ENCODE data around the gene NR2F1. TPM values are rescaled to one million over a fixed set of nuclear protein-coding genes. Genes with fewer than 3 reads are reported as not detected.

Gene NR2F1
- total RNA-seq, 1 donor from 2014 or later: 1.9 TPM

DNA sequence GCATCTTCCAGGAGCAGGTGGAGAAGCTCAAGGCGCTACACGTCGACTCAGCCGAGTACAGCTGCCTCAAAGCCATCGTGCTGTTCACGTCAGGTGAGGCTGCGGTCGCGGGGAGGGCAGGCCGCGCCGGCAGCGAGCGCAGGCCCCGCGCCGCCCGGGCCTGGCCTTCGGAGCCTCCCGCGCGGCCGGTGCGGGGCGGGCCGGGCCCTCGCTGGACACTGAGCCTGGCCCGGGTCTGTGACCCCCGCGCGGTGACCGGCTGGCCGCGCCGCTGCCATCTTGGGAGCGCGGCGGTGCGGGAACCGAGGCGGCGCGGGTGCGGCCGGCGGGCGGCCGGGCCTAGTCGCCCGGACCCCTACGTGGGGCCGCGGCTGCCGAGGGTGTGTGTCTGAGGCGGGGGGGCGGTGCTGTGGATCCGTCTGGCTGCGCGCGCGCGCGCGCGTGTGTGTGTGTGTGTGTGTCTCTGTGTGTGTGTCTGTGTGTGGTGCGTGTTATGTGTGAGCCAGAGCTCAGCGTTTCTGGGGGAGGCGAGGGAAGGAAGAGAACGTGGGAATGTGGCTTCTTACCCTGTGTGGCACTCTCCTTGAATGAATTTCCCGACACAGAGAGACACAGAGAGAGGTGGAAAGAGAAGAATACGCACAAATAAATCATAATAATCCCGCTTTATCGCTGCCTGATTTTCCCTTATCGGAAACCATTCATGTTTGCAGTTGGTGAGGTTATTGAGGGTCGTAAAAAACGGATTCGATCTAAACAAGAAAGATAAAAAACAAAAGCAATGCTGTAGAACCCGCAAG, 5.5 kb downstream of the NR2F1 start:
- no peak for DNase-seq
- intact Hi-C loops (cut with micrococcal nuclease): no loop called here

DNA sequence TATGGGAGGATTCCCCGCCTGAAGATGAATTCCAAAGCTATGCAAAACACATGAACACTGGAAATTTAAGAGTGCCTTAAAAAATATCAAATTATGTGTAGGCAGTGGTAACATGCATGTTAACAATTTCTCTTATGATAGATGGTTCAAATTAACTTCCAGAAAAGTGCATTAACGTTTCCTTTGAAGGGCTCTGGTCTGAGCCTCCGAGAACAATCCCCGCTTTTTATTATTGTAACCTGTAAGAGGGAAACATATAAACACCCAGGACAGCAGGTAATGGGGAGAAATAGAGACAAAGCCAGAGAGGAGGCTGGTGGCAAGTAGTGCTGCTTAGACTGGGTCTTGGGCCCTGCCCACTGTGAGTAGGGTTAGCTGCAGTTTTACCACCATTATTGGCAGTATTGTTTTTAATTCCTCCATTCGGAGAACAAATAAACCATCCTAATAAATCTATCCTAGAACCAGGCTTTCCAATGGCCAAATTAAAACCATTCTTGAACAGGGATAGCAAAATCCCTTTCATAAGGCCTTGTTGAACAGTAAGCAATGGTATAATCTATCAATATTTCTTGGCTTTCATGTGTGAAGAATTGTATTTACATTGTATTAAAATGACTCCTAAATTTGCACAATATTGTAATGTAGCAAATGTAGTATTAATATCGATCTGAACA, 6.3 kb downstream of the NR2F1 start:
- no peak for ATAC-seq
- intact Hi-C loops (cut with micrococcal nuclease): no loop called here
- DNase-seq: no peak

More for the DNA sequence above, 5.5 kb downstream of the NR2F1 start:
- no peak for ATAC-seq

DNA sequence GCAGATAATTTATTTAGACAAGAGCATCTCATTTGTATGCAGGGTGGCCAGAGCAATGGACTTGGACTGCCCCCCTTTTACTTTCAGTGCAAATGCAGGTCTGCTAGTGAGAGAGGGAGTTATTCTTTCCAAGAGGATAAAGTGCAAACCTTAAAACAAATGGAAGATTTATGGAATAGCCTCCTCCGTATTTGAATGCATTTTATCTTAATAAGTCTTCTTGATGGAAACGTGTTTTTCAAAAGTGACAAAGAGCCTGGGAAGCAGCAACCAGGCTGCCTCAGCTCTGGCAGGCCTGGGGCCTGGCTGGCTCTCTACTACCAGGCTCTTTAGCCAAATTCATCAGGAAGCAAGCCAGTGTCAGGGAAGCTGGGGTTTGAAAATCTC, 6.8 kb downstream of the NR2F1 start:
- intact Hi-C loops (cut with micrococcal nuclease): no loop called here
- DNase-seq: no peak
- no peak for ATAC-seq

DNA sequence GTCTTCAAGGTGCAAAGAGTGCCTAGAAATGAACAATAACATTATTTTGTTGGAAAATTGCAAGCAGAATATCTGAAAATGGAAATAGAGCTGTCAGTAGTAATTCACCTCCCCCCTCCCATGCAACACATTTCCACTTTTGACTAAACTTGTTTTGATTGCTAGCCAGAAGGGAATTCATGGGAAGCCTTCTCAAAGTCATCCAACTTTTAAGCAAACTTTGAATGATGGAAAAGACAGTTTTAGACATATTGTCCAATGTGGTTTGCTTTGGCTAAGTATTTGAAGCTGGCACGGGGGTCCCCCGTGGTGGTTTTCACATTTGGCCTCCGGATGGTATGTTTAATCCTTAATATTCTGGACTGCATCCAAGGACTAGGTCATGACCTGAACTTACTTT, 7.5 kb downstream of the NR2F1 start:
- intact Hi-C loops (cut with micrococcal nuclease): no loop called here
- DNase-seq (no peak), ATAC-seq (no peak)

DNA sequence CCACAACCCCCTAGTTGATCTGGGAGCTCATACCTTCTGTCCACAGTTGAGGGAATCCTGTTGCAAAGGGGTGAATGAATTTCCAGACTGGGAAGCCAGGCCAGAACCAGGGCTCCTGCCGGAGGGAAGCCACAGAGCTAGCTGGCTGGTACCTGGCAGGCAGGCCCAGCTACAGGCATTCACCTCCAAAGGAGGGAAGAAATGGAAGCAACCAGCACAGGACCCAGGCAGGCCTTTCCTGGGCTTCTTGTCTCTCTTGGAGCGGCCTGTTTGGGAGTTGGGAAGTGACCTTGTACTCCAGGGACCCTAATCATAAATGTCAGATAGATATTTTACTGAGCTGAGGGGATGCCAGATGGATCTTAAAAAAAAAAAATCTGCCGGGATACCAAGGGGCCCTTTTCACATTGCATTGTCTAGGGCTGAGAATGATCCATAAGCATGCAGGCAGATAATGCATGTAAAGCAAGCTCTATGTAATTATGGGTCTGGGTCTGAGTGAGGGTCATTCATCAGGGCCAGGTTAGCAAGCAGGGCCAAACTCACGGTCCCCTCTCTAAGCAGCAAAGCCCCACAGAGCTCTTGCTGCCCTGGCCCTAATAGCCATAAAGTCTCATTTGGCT, 8.4 kb downstream of the NR2F1 start:
- DNase-seq: no peak
- intact Hi-C loops (cut with micrococcal nuclease): no loop called here
- ATAC-seq: no peak

DNA sequence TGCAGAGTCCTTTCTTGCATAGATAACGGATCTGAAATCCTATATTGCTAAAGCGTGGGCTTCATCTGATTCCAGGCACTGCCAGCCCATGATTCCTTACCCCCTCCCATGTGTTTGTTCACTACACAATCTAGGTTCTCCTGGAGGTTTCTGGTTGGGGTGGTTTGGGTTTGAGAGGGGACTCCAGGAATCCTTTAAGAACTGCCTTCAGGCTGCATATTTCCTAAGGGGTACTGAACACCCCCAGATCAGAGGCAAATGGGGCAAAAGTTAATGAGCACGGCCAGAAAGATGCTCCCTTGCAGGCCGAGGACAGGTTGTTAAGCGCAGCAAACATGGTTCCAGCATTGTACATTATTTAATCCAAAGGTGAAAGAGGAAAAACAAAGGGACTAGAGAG, 9.9 kb downstream of the NR2F1 start:
- ATAC-seq: no peak
- DNase-seq: no peak
- intact Hi-C loops (cut with micrococcal nuclease): no loop called here

DNA sequence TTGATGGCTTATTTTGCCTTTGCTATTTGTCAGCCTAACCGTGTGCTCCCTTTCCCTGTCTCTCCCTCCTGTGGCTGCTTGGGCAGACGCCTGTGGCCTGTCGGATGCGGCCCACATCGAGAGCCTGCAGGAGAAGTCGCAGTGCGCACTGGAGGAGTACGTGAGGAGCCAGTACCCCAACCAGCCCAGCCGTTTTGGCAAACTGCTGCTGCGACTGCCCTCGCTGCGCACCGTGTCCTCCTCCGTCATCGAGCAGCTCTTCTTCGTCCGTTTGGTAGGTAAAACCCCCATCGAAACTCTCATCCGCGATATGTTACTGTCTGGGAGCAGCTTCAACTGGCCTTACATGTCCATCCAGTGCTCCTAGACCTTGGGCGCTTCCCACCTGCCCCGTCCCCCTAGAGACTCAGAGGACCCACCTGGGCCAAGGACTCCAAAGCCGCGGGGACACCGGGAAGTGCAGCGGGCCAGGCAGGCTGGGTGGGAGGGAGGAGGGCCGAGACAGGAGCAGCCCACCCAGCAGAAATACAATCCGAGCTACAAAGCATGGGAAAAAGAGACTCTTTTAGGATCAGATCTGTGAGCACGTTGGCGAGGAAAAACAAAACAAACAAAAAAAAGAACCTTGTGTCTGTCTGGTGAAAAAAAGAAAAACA, 10.6 kb downstream of the NR2F1 start:
- intact Hi-C loops (cut with micrococcal nuclease): no loop called here
- no peak for DNase-seq
- no peak for ATAC-seq

DNA sequence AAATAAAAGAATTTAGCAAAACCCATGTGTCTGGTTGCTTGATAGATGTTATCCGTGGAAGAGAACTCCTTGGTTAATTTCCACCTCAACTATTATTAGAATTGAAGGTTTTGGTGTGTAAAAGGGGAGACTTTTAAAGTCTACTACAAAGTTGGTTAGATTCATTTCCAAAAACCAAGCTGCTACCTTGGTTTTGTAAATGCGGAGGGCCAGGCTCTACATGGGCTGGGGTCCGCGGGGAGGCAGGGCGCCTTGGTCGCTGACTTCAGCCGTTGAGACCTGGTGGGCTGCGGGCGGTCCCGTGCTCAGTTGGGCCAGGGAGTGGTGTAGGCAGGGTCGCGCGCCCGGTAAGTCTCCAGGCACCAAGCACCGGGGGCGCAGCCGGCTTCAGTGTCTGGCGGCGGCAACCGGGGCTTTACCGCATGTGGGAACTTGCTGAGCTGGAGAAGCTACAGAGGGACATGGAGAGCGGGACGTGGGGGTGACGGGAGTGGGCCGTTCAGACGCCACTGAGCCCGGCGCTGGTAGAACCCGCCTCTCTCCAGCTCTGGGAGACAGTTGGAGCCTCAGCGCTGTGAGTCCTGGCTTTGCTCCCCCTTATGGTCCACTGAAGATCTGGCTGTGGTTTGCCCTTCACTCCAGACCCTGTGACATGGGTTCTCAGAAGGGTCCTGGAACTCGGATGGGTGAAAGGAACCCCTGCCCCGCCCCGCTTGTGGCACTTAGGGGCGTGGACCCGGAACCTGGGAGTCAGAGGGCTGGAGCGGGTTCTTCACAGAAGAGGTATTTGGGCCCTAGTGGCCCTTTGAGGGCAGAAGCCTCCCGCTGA, 11.8 kb downstream of the NR2F1 start:
- ATAC-seq (no peak), DNase-seq (no peak)
- intact Hi-C loops (cut with micrococcal nuclease): no loop called here

DNA sequence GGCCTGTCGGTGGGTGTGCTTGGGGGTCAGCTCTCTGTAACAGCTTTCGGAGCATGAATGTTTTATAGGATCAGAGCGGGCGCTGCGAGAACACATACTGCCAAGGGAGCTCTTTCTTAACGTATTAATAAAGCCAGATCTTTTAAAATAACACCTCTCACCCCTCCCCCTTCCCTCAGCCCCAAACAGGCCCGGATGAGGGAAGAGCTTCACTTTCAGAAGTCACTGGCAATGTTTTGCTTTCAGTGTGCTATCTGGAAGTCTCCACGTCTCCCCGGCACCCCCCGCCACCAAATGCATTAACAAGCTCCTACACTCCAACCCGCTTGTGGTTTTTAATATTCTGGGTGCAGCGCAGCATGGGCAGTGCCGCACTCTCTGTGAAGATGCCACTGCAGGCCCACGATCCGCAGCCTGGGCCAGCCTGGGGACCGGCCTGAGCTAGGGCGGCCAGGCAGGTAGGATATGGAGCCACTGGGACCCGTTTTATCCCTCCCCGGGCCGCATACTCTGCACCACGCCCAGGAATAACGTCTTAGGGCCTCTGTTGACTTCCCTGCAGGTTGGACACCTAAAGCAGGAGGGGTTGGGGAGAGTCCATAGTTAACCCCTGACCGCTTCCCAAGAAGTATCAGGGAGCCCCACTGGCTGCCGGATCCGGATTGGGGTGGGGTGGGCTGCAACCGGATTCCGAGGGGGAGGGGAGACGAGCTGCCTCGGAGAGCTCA, 12.6 kb downstream of the NR2F1 start:
- DNase-seq (no peak), ATAC-seq (no peak)
- intact Hi-C loops (cut with micrococcal nuclease): no loop called here

DNA sequence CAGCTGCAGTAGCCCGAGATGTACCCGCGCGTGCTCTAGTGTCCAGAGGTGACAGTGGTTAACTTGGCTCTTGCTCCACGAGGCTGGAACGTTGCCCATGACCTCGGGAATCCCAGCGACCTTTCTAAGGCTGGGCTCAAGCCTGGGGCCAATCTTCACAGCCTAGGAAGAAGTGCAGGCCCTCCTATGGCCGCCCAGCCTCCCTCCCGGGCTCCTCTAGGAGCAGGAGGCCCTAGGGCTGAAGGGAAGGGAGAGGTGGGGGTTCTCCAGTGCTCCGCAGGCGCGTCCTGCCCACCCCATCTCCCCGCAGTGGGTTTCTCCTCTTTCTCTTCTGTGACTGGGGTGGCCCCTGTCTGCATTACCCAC, 13.3 kb downstream of the NR2F1 start:
- intact Hi-C loops (cut with micrococcal nuclease): no loop called here
- DNase-seq (no peak), ATAC-seq (no peak)

DNA sequence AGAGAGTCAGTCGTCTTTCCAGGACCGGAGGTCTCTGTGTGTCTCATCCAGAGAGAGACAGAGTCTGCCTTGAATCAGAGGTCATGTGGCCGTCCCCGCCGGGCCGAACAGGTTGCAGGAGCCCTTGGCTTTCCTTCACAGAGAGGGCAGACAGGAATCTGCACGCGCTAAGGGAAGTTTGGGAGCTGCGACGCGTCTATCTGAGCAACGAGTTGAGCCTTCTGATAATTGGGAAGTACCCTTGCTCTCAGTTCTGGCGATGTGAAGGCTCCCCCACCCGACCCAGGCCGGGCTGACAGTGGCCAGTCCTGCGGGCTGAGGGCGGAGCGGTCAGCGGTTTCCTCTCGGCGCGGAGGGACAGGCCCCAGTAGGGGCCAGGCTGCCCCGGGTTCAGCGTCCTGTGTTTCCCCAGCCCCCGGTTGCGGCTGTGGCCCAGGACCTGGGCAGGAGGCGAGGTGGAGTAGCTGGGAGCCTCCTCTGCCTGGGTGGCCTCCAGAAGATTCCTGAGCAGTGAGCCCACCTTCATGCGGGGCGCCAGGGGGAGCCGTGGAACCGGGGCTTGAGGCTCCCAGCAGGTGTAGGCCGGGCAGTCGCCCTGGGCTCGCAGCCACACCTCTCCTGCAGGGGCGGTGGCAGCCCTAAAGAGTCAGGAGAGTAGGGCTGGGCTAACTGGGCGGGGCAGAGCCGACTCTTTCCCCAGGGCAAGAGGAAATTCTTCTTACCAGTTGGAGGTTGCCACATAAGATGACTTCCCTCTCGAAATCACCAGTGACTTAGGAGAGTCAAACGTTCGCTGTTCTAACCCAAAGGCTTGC, 13.9 kb downstream of the NR2F1 start:
- DNase-seq: no peak
- ATAC-seq: no peak
- intact Hi-C loops (cut with micrococcal nuclease): no loop called here

DNA sequence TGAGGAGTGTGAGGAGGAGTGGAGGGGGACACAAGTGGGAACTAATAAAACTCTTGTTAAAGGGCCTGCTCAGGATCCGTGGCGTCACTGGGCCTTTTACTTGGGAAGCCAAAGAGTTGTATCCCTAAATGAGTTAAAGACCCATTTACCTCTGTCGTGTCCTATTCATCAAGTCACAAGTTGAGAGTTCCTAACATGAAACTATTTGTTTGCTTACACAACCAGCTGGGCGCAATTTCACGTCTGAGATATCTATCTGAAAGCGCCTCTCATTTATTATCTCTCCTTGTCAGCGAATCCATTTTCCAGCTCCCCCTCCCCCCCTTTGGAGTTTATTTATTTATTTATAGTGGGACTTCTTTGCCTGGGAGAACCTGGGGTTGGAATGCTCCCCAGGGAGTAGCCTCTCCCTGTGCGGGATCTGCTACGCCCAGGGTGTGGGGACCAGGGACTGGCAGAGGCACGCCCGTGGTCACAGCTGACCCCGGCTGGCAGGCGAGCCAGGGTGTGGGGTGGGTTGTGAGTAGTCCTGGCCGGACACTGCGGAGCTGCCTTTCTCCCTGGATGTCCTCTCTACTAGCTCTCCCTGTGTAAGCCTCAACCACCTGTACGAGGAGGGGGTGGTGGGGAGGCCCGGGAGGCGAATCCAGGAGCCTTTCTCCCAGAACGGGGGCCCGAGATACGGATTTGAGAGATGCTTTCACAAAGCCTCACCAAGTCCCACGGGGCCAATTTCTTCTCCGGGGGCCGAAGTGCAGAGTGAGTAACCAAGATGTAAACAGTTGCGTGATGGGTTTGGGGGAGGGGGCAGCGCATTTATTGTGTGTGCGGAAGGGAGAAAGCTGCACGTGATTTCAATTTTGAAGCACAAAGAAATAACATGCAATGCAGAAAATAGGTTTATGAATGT, 15.3 kb downstream of the NR2F1 start:
- intact Hi-C loops (cut with micrococcal nuclease): no loop called here
- ATAC-seq: no peak
- DNase-seq: no peak

DNA sequence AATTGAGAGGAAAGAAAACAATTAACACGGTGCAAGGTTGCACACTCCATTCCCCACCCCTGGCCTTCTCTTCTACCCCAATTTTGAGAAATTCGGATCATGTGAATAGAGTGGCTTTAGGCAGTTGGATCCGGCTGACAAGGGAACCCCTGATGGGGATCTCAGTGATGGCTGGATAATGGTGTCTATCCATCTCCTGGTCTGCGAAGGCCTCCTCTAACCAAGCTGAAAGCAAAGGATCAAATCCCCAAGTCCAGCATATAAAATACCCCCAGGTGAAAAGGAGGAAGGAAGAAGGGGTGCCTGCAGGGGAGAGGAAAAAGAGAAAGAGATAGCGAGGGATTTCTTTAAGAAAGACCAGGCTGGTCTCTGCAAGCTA, 16.0 kb downstream of the NR2F1 start:
- ATAC-seq: no peak
- intact Hi-C loops (cut with micrococcal nuclease): no loop called here

DNA sequence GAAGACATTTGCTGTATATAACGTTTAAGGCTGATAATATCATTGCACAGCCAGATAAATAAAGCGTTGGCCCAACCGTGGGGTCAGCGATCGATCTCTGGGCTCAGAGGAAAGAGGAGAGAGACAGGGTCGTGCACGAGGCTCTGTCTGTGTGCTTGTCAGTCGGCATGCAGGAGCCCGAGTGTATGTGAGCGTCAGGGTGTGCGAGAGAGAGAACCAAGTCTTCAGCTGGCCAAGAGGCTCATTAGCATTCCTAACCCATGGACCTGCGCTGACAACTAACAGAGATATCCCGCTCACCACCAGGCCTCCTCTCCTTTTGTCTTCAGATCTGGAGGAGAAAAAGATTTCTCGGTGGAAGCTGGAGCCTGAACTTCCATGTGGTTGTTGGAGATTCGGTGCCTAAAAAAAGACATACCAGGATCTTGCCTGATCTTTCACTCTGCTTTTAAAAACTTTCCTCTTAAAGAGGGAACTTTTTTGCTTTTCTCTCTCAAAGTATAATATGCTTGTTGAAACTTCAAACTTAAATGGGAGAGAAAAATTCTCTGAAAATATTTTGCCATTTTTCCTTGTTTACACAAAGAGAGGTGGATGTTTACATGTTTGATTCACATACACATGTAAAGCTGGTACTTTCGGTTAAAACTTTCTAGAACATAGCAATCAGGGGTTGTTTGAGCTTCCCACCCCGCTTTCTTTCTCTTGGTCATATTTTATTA, 16.5 kb downstream of the NR2F1 start:
- DNase-seq: no peak
- ATAC-seq: no peak
- intact Hi-C loops (cut with micrococcal nuclease): no loop called here

More for the DNA sequence above, 16.0 kb downstream of the NR2F1 start:
- DNase-seq: no peak

DNA sequence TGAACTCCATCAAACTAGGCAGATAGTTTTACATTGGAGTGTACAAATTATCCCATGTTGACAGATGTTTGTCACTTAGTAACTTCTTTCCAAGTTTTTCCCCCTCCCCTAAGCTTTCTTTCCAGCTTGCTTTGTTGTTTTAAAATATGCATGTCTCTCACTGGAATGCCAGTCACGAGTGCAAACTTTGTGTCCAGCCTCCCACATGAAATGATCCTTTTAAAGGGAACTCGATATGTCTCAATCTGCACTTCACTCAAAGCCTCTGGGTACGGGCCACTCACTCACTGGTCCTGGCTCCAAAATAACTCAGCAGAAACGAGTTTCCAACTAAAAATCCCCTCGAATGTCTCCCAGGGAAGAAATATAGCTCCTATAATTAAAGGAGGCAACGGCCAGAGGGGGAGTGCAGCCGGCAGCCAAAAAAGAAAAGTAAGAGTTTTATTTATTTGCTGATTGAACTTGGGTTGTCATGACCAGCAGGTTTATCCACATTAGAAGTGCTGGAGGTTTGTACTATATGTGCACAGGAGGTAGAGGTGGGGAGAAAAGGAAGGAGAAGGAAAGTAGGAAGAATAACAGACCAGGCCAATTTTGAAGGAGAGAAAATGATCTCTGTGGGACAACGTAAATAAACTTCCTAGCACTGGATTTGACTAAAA, 17.5 kb downstream of the NR2F1 start:
- no peak for ATAC-seq
- DNase-seq: no peak
- intact Hi-C loops (cut with micrococcal nuclease): no loop called here

All from left ventricle myocardium superior (tissue), 1 donor.